ENCODE data around the gene RNF13.
"Not testable (repeated sequence)": the region's sequence is repeated elsewhere in the genome, so short reads cannot be mapped to it uniquely, and the experiment has no call there.

Gene RNF13

GRCh38 chr3:149816311-149816710, 3.3 kb downstream of the RNF13 start:
- Mint-ChIP-seq H3K9me3 (no peaks in the 10 kb centered on the region), H3K36me3 (peaks cover 2% of the 10 kb centered on the region), H3K4me1 (peaks cover 77% of the 10 kb centered on the region), H3K27ac (no peak overlapping the region), H3K27me3 (no peaks in the 10 kb centered on the region), H3K4me3 (peak overlapping the region; percentile 8)

- Mint-ChIP-seq H3K36me3 (peaks cover 2% of the 10 kb centered on the region), H3K9me3 (no peaks in the 10 kb centered on the region), H3K27ac (peak overlapping the region; percentile 59), H3K27me3 (no peaks in the 10 kb centered on the region), H3K4me1 (peaks cover 83% of the 10 kb centered on the region), H3K4me3 (no peak overlapping the region)
Measured at GRCh38 chr3:149816986-149817385, 4.0 kb downstream of the RNF13 start.

- Mint-ChIP-seq H3K36me3 (peaks cover 10% of the 10 kb centered on the region), H3K27me3 (no peaks in the 10 kb centered on the region), H3K4me1 (peaks cover 94% of the 10 kb centered on the region), H3K4me3 (no peak overlapping the region), H3K9me3 (peaks cover 5% of the 10 kb centered on the region), H3K27ac (no peak overlapping the region)
Measured at GRCh38 chr3:149819432-149819831, 6.4 kb downstream of the RNF13 start.

- Mint-ChIP-seq H3K4me3 (no peak overlapping the region), H3K27ac (no peak overlapping the region), H3K9me3 (peaks cover 5% of the 10 kb centered on the region), H3K27me3 (no peaks in the 10 kb centered on the region), H3K4me1 (peaks cover 87% of the 10 kb centered on the region), H3K36me3 (peaks cover 10% of the 10 kb centered on the region)
Measured at GRCh38 chr3:149820183-149820582, 7.2 kb downstream of the RNF13 start.

GRCh38 chr3:149826636-149827035, 13.6 kb downstream of the RNF13 start:
- H3K9me3 Mint-ChIP-seq = peaks cover 11% of the 10 kb centered on the region
- no peaks in the 10 kb centered on the region for H3K27me3 Mint-ChIP-seq
- H3K4me3 Mint-ChIP-seq = no peak overlapping the region
- peaks cover 25% of the 10 kb centered on the region for H3K36me3 Mint-ChIP-seq
- H3K4me1 Mint-ChIP-seq = peaks cover 48% of the 10 kb centered on the region
- no peak overlapping the region for H3K27ac Mint-ChIP-seq

GRCh38 chr3:149828390-149828789, 15.4 kb downstream of the RNF13 start:
- Mint-ChIP-seq H3K4me3 (no peak overlapping the region), H3K9me3 (peaks cover 6% of the 10 kb centered on the region), H3K27me3 (no peaks in the 10 kb centered on the region), H3K4me1 (peaks cover 30% of the 10 kb centered on the region), H3K27ac (no peak overlapping the region), H3K36me3 (peaks cover 27% of the 10 kb centered on the region)

- not testable (repeated sequence) for H3K4me3 Mint-ChIP-seq, H3K27me3 Mint-ChIP-seq, H3K9me3 Mint-ChIP-seq, H3K27ac Mint-ChIP-seq
- peaks cover 23% of the 10 kb centered on the region for H3K4me1 Mint-ChIP-seq
- H3K36me3 Mint-ChIP-seq = peaks cover 30% of the 10 kb centered on the region
Measured at GRCh38 chr3:149829631-149830030, 16.6 kb downstream of the RNF13 start.

GRCh38 chr3:149830902-149831301, 17.9 kb downstream of the RNF13 start:
- H3K36me3 Mint-ChIP-seq = peaks cover 31% of the 10 kb centered on the region
- H3K27ac Mint-ChIP-seq = no peak overlapping the region
- H3K4me1 Mint-ChIP-seq = peaks cover 19% of the 10 kb centered on the region
- H3K4me3 Mint-ChIP-seq = no peak overlapping the region
- H3K27me3 Mint-ChIP-seq = no peaks in the 10 kb centered on the region
- peaks cover 10% of the 10 kb centered on the region for H3K9me3 Mint-ChIP-seq

- no peaks in the 10 kb centered on the region for H3K27me3 Mint-ChIP-seq
- no peak overlapping the region for H3K4me3 Mint-ChIP-seq
- H3K4me1 Mint-ChIP-seq = peaks cover 15% of the 10 kb centered on the region
- no peak overlapping the region for H3K27ac Mint-ChIP-seq
- peaks cover 10% of the 10 kb centered on the region for H3K9me3 Mint-ChIP-seq
- peaks cover 34% of the 10 kb centered on the region for H3K36me3 Mint-ChIP-seq
Measured at GRCh38 chr3:149831321-149831720, 18.3 kb downstream of the RNF13 start.

GRCh38 chr3:149832086-149832485, 19.1 kb downstream of the RNF13 start:
- peaks cover 36% of the 10 kb centered on the region for H3K36me3 Mint-ChIP-seq
- H3K4me1 Mint-ChIP-seq = peaks cover 17% of the 10 kb centered on the region
- H3K9me3 Mint-ChIP-seq = peaks cover 16% of the 10 kb centered on the region
- no peak overlapping the region for H3K4me3 Mint-ChIP-seq
- H3K27ac Mint-ChIP-seq = no peak overlapping the region
- no peaks in the 10 kb centered on the region for H3K27me3 Mint-ChIP-seq

- no peaks in the 10 kb centered on the region for H3K27me3 Mint-ChIP-seq
- H3K36me3 Mint-ChIP-seq = peaks cover 46% of the 10 kb centered on the region
- H3K4me3 Mint-ChIP-seq = no peak overlapping the region
Measured at GRCh38 chr3:149833241-149833640, 20.2 kb downstream of the RNF13 start.

GRCh38 chr3:149838491-149838890, 25.5 kb downstream of the RNF13 start:
- not testable (repeated sequence) for H3K4me3 Mint-ChIP-seq, H3K27ac Mint-ChIP-seq, H3K9me3 Mint-ChIP-seq, H3K27me3 Mint-ChIP-seq
- Mint-ChIP-seq H3K36me3 (peaks cover 34% of the 10 kb centered on the region), H3K4me1 (peaks cover 41% of the 10 kb centered on the region)

More at GRCh38 chr3:149833241-149833640, 20.2 kb downstream of the RNF13 start:
- Mint-ChIP-seq H3K4me1 (peaks cover 14% of the 10 kb centered on the region), H3K9me3 (peaks cover 16% of the 10 kb centered on the region), H3K27ac (no peak overlapping the region)

GRCh38 chr3:149839469-149839868, 26.5 kb downstream of the RNF13 start:
- not testable (repeated sequence) for H3K27ac Mint-ChIP-seq, H3K9me3 Mint-ChIP-seq, H3K4me3 Mint-ChIP-seq, H3K27me3 Mint-ChIP-seq
- peaks cover 33% of the 10 kb centered on the region for H3K36me3 Mint-ChIP-seq
- H3K4me1 Mint-ChIP-seq = peaks cover 51% of the 10 kb centered on the region

GRCh38 chr3:149839896-149840295, 26.9 kb downstream of the RNF13 start:
- no peak overlapping the region for H3K27ac Mint-ChIP-seq
- peaks cover 6% of the 10 kb centered on the region for H3K9me3 Mint-ChIP-seq
- H3K27me3 Mint-ChIP-seq = no peaks in the 10 kb centered on the region
- no peak overlapping the region for H3K4me3 Mint-ChIP-seq
- peaks cover 51% of the 10 kb centered on the region for H3K4me1 Mint-ChIP-seq
- peaks cover 29% of the 10 kb centered on the region for H3K36me3 Mint-ChIP-seq

- no peaks in the 10 kb centered on the region for H3K27me3 Mint-ChIP-seq
- no peaks in the 10 kb centered on the region for H3K9me3 Mint-ChIP-seq
- H3K4me3 Mint-ChIP-seq = no peak overlapping the region
- H3K4me1 Mint-ChIP-seq = peaks cover 65% of the 10 kb centered on the region
- H3K27ac Mint-ChIP-seq = no peak overlapping the region
- H3K36me3 Mint-ChIP-seq = peaks cover 22% of the 10 kb centered on the region
Measured at GRCh38 chr3:149843502-149843901, 30.5 kb downstream of the RNF13 start.

- Mint-ChIP-seq H3K27ac (no peak overlapping the region), H3K27me3 (no peaks in the 10 kb centered on the region), H3K4me1 (peaks cover 69% of the 10 kb centered on the region), H3K9me3 (no peaks in the 10 kb centered on the region), H3K4me3 (no peak overlapping the region), H3K36me3 (peaks cover 25% of the 10 kb centered on the region)
Measured at GRCh38 chr3:149844091-149844490, 31.1 kb downstream of the RNF13 start.

- H3K27me3 Mint-ChIP-seq = no peaks in the 10 kb centered on the region
- H3K36me3 Mint-ChIP-seq = peaks cover 21% of the 10 kb centered on the region
- H3K4me1 Mint-ChIP-seq = peaks cover 65% of the 10 kb centered on the region
- H3K27ac Mint-ChIP-seq = no peak overlapping the region
- H3K9me3 Mint-ChIP-seq = no peaks in the 10 kb centered on the region
- no peak overlapping the region for H3K4me3 Mint-ChIP-seq
Measured at GRCh38 chr3:149845570-149846244, 32.7 kb downstream of the RNF13 start.

All from activated naive CD4-positive, alpha-beta T cell treated with anti-CD3 and anti-CD28 coated beads, Interleukin-2, amount 50 U/mL, for 24 hours (primary cell).